DND-41 (cell line): ENCODE results near the gene FOXL2.

Experiments
- ATAC-seq: fragments of 200-7000 bp; cut with Tn5 transposase; 3 replicates; pipeline ENCODE4 v1.9.1; 2021; ENCODE audit warnings: low read depth; ENCODE audit not compliant: insufficient read depth
- DNase-seq: peaks from one replicate; pipeline ENCODE4 v3.0.0-alpha.2; 2020
- H2AFZ ChIP-seq: 2 replicates; pipeline ENCODE4 v1.6.0; 2012; ENCODE audit warnings: low read depth, low read length
- H3K27ac ChIP-seq: 2 replicates; pipeline ENCODE4 v1.5.1; 2012; ENCODE audit warnings: low read length, inconsistent platforms
- H3K27me3 ChIP-seq: fragments of 200-600 bp; sonication (generic); 2 replicates; pipeline ENCODE4 v1.6.0; 2012; ENCODE audit warnings: low read length, mild to moderate bottlenecking, inconsistent platforms; ENCODE audit not compliant: insufficient read depth, poor library complexity
- H3K36me3 ChIP-seq: 2 replicates; pipeline ENCODE4 v1.5.1; 2012; ENCODE audit warnings: low read length, inconsistent platforms; ENCODE audit not compliant: insufficient read depth
- H3K4me1 ChIP-seq: 2 replicates; pipeline ENCODE4 v1.5.1; 2012; ENCODE audit warnings: mild to moderate bottlenecking, low read length; ENCODE audit not compliant: insufficient read depth
- H3K4me2 ChIP-seq: 2 replicates; pipeline ENCODE4 v1.6.0; 2012; ENCODE audit warnings: mild to moderate bottlenecking, moderate library complexity, low read length, inconsistent platforms; ENCODE audit not compliant: insufficient read depth
- H3K4me3 ChIP-seq, 2 experiments: fragments of 200-600 bp in 1 of 2; shearing (Covaris generic) in 1 of 2; 2 replicates each; pipeline ENCODE4 v1.5.1; 2012 to 2016; ENCODE audit warnings: inconsistent platforms in 2 of 2, low read length in 2 of 2, mild to moderate bottlenecking in 2 of 2, low read depth in 1 of 2, moderate library complexity in 1 of 2
- H3K79me2 ChIP-seq: 2 replicates; pipeline ENCODE4 v1.6.0; 2012; ENCODE audit warnings: low read length, inconsistent platforms; ENCODE audit not compliant: insufficient read depth
- H3K9ac ChIP-seq: 2 replicates; pipeline ENCODE4 v1.6.0; 2012; ENCODE audit warnings: low read depth, mild to moderate bottlenecking, inconsistent platforms, low read length, moderate library complexity
- H3K9me3 ChIP-seq: 2 replicates; pipeline ENCODE4 v1.5.1; 2012; ENCODE audit warnings: low read length, moderate library complexity, mild to moderate bottlenecking, inconsistent platforms; ENCODE audit not compliant: insufficient read depth, severe bottlenecking
- H4K20me1 ChIP-seq: 2 replicates; pipeline ENCODE4 v1.6.0; 2012; ENCODE audit warnings: low read length; ENCODE audit not compliant: insufficient read depth
- CTCF ChIP-seq: IDR thresholded peaks from 2 replicates; pipeline ENCODE4 v1.5.1; 2012; ENCODE audit warnings: borderline replicate concordance, low read length, moderate library complexity, mild to moderate bottlenecking; ENCODE audit not compliant: poor library complexity, severe bottlenecking; ENCODE audit errors: extremely low read depth
- EZH2 ChIP-seq: IDR thresholded peaks from 3 replicates; pipeline ENCODE4 v1.6.1; 2012; ENCODE audit warnings: borderline replicate concordance, low read depth, mild to moderate bottlenecking, moderate library complexity, low read length, inconsistent platforms; ENCODE audit not compliant: severe bottlenecking

Gene FOXL2

GRCh38 chr3:138940446-138940845, 6.5 kb downstream of the FOXL2 start:
- no peaks in the 10 kb centered on the region for H3K27me3 ChIP-seq
- TF ChIP-seq EZH2 = no peak
- no peak for TF ChIP-seq CTCF

DNA sequence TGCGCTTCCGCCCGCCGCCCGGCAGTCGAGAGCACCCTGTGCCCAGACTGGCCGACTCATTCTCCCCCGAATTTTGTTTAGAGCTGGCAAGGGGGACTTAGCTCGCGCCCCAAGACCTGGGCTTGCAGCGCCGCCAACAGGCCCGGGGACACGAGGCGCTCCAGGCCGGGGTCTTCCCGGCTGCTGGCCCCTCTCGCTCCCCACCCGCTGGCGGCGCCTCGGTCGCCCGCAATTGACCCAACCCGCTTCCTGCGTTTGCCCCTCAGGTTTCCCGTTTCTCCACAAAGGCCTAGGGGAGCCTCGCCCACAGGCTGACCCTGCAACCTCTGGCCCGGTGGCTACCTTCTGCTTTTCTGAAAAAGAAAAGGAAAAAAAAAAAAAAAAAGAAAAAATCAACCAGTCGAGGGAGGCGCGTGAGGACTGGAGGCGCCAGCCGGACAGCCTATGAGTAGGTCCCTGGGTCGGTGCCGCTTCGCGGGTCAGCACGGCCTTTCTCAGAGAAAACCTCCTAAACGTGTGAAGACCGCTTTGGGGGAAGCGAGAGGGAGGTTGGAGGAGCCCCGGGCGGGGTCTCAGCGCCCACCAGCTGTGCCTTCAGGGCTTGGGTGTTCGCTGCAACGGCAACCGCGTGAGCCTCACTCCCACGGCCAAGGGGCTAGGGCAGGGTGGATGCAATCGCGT, 7.2 kb downstream of the FOXL2 start:
- Histone ChIP-seq H3K27me3 (no peaks in the 10 kb centered on the region), H3K4me3 (no peak overlapping the region), H3K9me3 (no peaks in the 10 kb centered on the region), H3K4me2 (no peak overlapping the region), H3K79me2 (no peaks in the 10 kb centered on the region), H3K9ac (no peak overlapping the region), H3K4me1 (no peaks in the 10 kb centered on the region), H3K36me3 (no peaks in the 10 kb centered on the region), H2AFZ (no peak overlapping the region), H3K27ac (no peak overlapping the region), H4K20me1 (no peaks in the 10 kb centered on the region)
- TF ChIP-seq CTCF (no peak), EZH2 (no peak)
- ATAC-seq = no peak
- no peak for DNase-seq

More at GRCh38 chr3:138940446-138940845, 6.5 kb downstream of the FOXL2 start:
- H3K4me1 ChIP-seq = no peaks in the 10 kb centered on the region
- H3K4me3 ChIP-seq = no peak overlapping the region
- DNase-seq (no peak), ATAC-seq (no peak)
- no peak overlapping the region for H2AFZ ChIP-seq
- H3K4me2 ChIP-seq = no peak overlapping the region
- H3K27ac ChIP-seq = no peak overlapping the region
- H3K79me2 ChIP-seq = no peaks in the 10 kb centered on the region
- no peak overlapping the region for H3K9ac ChIP-seq
- H3K36me3 ChIP-seq = no peaks in the 10 kb centered on the region
- no peaks in the 10 kb centered on the region for H3K9me3 ChIP-seq
- H4K20me1 ChIP-seq = no peaks in the 10 kb centered on the region

GRCh38 chr3:138938877-138939560, 7.9 kb downstream of the FOXL2 start:
- Histone ChIP-seq H3K4me3 (no peak overlapping the region), H3K27ac (no peak overlapping the region), H3K4me2 (no peak overlapping the region), H3K9ac (no peak overlapping the region), H3K79me2 (no peaks in the 10 kb centered on the region), H3K36me3 (no peaks in the 10 kb centered on the region), H3K9me3 (no peaks in the 10 kb centered on the region), H3K4me1 (no peaks in the 10 kb centered on the region), H2AFZ (no peak overlapping the region), H3K27me3 (no peaks in the 10 kb centered on the region), H4K20me1 (no peaks in the 10 kb centered on the region)
- DNase-seq (no peak), ATAC-seq (no peak)
- TF ChIP-seq EZH2 = no peak
- no peak for TF ChIP-seq CTCF
